Measurements from ENCODE around the gene ALKBH7. TPM values are rescaled to one million over a fixed set of nuclear protein-coding genes. Genes with fewer than 3 reads are reported as not detected.
A peak's percentile ranks its signal among the peaks of the same experiment; 100 is the strongest.

The ALKBH7 gene
- total and polyA plus RNA-seq, 2 of the 13 experiments (the other 11 are each of a cell fraction or from before 2014, with no cell fraction given): 29.6 to 45.9 TPM

- Histone ChIP-seq H3K79me2 (ENCODE audit: insufficient read depth, low read length) (peaks cover 5% of the 10 kb centered on the region), H3K4me2 (ENCODE audit: low read depth, low read length) (peak overlapping the region; percentile 76), H3K9me3 (ENCODE audit: low read length) (no peaks in the 10 kb centered on the region), H3K27me3 (ENCODE audit: control insufficient read depth in 1 of 2, insufficient read depth in 2 of 2, low read length in 2 of 2) (no peaks in the 10 kb centered on the region; a peak in 1 of 5 replicates), H3K4me1 (ENCODE audit: insufficient read depth, low read length) (peaks cover 26% of the 10 kb centered on the region), H3K27ac (ENCODE audit: extremely low read length, insufficient read depth, low read length) (peak overlapping the region; percentile 49), H3K9ac (ENCODE audit: insufficient read depth, low read depth, low read length) (peak overlapping the region; percentile 74), H3K4me3 (replicated peaks in 1 of 3; ENCODE audit: insufficient read depth in 1 of 3, low read depth in 2 of 3, low read length in 3 of 3) (peak overlapping the region; percentile 63 to 84 (median 84)), H2AFZ (ENCODE audit: low read length) (no peak overlapping the region), H3K36me3 (replicated peaks in 1 of 2; ENCODE audit: control insufficient read depth in 1 of 2, insufficient read depth in 2 of 2, low read length in 2 of 2) (peaks cover 6 to 19% of the 10 kb centered on the region in 2 experiments; a peak in 4 of 5 replicates), H4K20me1 (ENCODE audit: insufficient read depth, low read length) (no peaks in the 10 kb centered on the region)
- TF ChIP-seq ZFP82 (CRISPR knock-in tag; IDR thresholded peaks at IDR 0.05; ENCODE audit: borderline replicate concordance) (0 out of 2 replicates have a peak, but pooled peaks have one; percentile 6), ARNT (IDR thresholded peaks at IDR 0.05) (no peak)
- intact Hi-C loops (cut with micrococcal nuclease; ENCODE audit: unreplicated experiment): no loop called here
- DNase-seq (ENCODE audit: low spot score) (no peak), FAIRE-seq (no peak), ATAC-seq (no peak)
- ChIA-PET CTCF (ENCODE audit: low intra/inter-chr PET ratio, low total read pairs) (no interaction called here), POLR2A (interaction anchor here (5.0 kb wide), 1 partner anchor 10 kb away, joined by 80 read pairs; the partner anchor contains the start of gene ALKBH7)
- WGBS (ENCODE audit: low lambda C conversion rate): 50% methylated on average over 7 of the region's 11 CpGs
- in situ Hi-C loops (cut with HindIII; ENCODE audit: extremely low pct_ligation_motif_present, low pct_unique_long_range_greater_than_20kb): no loop called here
- TSS peak; percentile 70 for BruUV-seq (replicated peaks)
Measured at GRCh38 chr19:6362351-6362801, 10.2 kb upstream of the ALKBH7 start.

GRCh38 chr19:6364353-6364752 is 8.2 kb upstream of the ALKBH7 start:
- Histone ChIP-seq H3K27ac (ENCODE audit: extremely low read length, insufficient read depth, low read length) (no peak overlapping the region), H4K20me1 (ENCODE audit: insufficient read depth, low read length) (no peaks in the 10 kb centered on the region), H2AFZ (ENCODE audit: low read length) (no peak overlapping the region), H3K36me3 (replicated peaks in 1 of 2; ENCODE audit: control insufficient read depth in 1 of 2, insufficient read depth in 2 of 2, low read length in 2 of 2) (peaks cover 10 to 30% of the 10 kb centered on the region in 2 experiments; a peak in 4 of 5 replicates), H3K27me3 (ENCODE audit: control insufficient read depth in 1 of 2, insufficient read depth in 2 of 2, low read length in 2 of 2) (no peaks in the 10 kb centered on the region; a peak in 1 of 5 replicates), H3K79me2 (ENCODE audit: insufficient read depth, low read length) (peaks cover 5% of the 10 kb centered on the region), H3K4me2 (ENCODE audit: low read depth, low read length) (no peak overlapping the region), H3K9me3 (ENCODE audit: low read length) (no peaks in the 10 kb centered on the region), H3K9ac (ENCODE audit: insufficient read depth, low read depth, low read length) (no peak overlapping the region), H3K4me3 (replicated peaks in 1 of 3; ENCODE audit: insufficient read depth in 1 of 3, low read depth in 2 of 3, low read length in 3 of 3) (no peak overlapping the region), H3K4me1 (ENCODE audit: insufficient read depth, low read length) (peaks cover 16% of the 10 kb centered on the region)
- no TSS peak for BruUV-seq (replicated peaks)
- intact Hi-C loops (cut with micrococcal nuclease; ENCODE audit: unreplicated experiment) (no loop called here), in situ Hi-C loops (cut with HindIII; ENCODE audit: extremely low pct_ligation_motif_present, low pct_unique_long_range_greater_than_20kb) (no loop called here)
- DNase-seq (ENCODE audit: low spot score): no peak
- POLR2A ChIA-PET: interaction anchor here (5.0 kb wide), 1 partner anchor 8 kb away, joined by 80 read pairs; the partner anchor contains the start of gene ALKBH7
- no peak for TF ChIP-seq ZNF292 (CRISPR knock-in tag; IDR thresholded peaks at IDR 0.05; ENCODE audit: borderline replicate concordance, low read depth)
- no peak for TF ChIP-seq GABPA (IDR thresholded peaks at IDR 0.05; ENCODE audit: low read depth, low read length)
- TF ChIP-seq GABPA (CRISPR knock-in tag; IDR thresholded peaks at IDR 0.05; ENCODE audit: low read depth): no peak
- 0 out of 2 replicates have a peak, but pooled peaks have one; percentile 42 for TF ChIP-seq RBFOX2 (IDR thresholded peaks at IDR 0.05; ENCODE audit: low read depth, low read length)
- TF ChIP-seq, protein P1, sequence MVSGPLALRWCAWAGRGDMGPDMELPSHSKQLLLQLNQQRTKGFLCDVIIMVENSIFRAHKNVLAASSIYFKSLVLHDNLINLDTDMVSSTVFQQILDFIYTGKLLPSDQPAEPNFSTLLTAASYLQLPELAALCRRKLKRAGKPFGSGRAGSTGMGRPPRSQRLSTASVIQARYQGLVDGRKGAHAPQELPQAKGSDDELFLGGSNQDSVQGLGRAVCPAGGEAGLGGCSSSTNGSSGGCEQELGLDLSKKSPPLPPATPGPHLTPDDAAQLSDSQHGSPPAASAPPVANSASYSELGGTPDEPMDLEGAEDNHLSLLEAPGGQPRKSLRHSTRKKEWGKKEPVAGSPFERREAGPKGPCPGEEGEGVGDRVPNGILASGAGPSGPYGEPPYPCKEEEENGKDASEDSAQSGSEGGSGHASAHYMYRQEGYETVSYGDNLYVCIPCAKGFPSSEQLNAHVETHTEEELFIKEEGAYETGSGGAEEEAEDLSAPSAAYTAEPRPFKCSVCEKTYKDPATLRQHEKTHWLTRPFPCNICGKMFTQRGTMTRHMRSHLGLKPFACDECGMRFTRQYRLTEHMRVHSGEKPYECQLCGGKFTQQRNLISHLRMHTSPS (CRISPR knock-in tag; IDR thresholded peaks at IDR 0.05; ENCODE audit: low read depth): no peak
- TF ChIP-seq MBD4 (IDR thresholded peaks at IDR 0.05; ENCODE audit: borderline replicate concordance, low read length): no peak
- FAIRE-seq: no peak
- WGBS (ENCODE audit: low lambda C conversion rate): 99% methylated on average over 20 of the region's 21 CpGs
- ATAC-seq: no peak
- CTCF ChIA-PET (ENCODE audit: low intra/inter-chr PET ratio, low total read pairs): no interaction called here
